Coronary artery (tissue), 2 donors: ENCODE data around the gene POLE.
"Not testable (repeated sequence)": the region's sequence is repeated elsewhere in the genome, so short reads cannot be mapped to it uniquely, and the experiment has no call there.

Experiments used
- DNase-seq: peaks from one replicate; pipeline ENCODE4 v3.0.0-alpha.2; 2017; ENCODE audit warnings: low spot score
- H3K27ac ChIP-seq, 2 donors: fragments of 200-600 bp; sonication (generic); one replicate each; pipeline ENCODE4 v1.5.1; 2016 to 2019
- H3K4me3 ChIP-seq: fragments of 200-600 bp; sonication (generic); 2 replicates; pipeline ENCODE4 v1.5.1; 2016; ENCODE audit warnings: mild to moderate bottlenecking, moderate library complexity
- TF ChIP-seq, protein P1 (sequence below): fragments of 200-600 bp; sonication (generic); IDR thresholded peaks from one replicate; pipeline ENCODE4 v1.5.1; 2019; ENCODE audit warnings: antibody characterized with exemption

The POLE gene

DNA sequence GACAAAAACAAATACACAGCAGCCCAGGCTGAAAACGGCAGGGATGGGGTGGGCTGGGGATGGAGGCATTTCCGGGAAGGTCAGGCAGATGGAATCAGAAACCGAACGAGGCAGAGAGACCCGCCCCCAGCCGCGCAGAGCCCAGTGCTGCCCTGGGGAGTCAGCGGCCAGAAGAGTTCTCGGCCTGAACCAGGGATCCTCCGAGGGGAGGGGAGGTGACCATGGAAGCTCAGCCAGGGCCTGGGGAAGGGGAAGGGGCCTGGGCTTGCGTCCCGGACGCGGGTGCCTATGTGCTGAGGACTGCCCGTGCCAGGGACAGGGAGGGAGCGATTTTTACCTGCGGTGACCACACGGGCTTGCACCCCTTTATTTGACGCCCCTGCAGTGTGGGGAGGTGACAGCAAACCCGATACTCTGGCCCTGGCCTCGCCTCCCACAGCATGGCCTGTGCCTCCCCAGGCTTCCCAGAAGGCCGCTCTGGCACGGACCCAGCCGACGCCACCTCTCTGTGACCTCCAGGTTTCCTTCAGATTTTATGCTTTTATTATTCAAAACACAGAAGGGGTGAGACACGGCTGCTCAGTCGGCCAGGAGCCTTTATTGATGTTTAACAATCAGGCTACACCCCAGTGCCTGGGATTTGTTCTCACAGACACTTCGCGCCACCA is 84.4 kb downstream of the POLE start:
- Histone ChIP-seq H3K4me3 (no peak overlapping the region), H3K27ac (peak overlapping the region in 1 of 2 donors; percentile 33)
- no peak for DNase-seq
- TF ChIP-seq, protein P1, sequence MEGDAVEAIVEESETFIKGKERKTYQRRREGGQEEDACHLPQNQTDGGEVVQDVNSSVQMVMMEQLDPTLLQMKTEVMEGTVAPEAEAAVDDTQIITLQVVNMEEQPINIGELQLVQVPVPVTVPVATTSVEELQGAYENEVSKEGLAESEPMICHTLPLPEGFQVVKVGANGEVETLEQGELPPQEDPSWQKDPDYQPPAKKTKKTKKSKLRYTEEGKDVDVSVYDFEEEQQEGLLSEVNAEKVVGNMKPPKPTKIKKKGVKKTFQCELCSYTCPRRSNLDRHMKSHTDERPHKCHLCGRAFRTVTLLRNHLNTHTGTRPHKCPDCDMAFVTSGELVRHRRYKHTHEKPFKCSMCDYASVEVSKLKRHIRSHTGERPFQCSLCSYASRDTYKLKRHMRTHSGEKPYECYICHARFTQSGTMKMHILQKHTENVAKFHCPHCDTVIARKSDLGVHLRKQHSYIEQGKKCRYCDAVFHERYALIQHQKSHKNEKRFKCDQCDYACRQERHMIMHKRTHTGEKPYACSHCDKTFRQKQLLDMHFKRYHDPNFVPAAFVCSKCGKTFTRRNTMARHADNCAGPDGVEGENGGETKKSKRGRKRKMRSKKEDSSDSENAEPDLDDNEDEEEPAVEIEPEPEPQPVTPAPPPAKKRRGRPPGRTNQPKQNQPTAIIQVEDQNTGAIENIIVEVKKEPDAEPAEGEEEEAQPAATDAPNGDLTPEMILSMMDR, result no peak

DNA sequence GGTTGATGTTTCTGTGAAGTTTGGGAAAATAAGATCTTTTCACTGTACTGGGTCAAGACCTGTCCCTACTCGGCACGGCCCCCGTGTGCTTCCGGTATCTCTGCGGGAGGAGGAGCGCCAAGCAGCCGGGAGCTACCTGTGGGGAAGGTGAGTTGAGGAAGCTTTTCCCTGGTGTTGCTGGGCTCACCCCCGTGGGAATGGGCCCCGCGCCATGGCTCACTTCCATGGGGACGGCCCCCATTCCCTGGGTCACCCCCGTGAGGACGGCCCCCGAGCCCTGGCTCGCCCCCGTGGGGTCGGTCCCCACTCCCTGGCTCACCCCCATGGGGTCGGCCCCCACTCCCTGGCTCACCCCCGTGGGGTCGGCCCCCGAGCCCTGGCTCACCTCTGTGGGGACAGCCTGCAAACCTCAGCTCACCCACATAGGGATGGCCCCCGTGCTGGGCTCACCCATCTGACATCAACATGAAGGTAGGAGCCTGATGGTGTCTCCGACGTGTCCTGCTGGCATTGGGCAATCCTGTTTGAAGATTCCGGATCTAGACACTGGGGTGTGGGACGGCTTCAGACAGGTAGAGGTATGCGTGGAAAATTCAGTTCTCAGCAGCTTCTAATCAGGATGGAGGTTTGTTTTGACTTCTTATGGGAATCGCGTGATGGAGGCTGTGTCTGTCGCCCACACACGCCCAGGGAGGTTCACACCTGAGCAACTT is 85.8 kb downstream of the POLE start:
- no peak overlapping the region for H3K27ac ChIP-seq
- peak overlapping the region; percentile 68 for H3K4me3 ChIP-seq
- TF ChIP-seq, protein P1, result no peak
- no peak for DNase-seq

DNA sequence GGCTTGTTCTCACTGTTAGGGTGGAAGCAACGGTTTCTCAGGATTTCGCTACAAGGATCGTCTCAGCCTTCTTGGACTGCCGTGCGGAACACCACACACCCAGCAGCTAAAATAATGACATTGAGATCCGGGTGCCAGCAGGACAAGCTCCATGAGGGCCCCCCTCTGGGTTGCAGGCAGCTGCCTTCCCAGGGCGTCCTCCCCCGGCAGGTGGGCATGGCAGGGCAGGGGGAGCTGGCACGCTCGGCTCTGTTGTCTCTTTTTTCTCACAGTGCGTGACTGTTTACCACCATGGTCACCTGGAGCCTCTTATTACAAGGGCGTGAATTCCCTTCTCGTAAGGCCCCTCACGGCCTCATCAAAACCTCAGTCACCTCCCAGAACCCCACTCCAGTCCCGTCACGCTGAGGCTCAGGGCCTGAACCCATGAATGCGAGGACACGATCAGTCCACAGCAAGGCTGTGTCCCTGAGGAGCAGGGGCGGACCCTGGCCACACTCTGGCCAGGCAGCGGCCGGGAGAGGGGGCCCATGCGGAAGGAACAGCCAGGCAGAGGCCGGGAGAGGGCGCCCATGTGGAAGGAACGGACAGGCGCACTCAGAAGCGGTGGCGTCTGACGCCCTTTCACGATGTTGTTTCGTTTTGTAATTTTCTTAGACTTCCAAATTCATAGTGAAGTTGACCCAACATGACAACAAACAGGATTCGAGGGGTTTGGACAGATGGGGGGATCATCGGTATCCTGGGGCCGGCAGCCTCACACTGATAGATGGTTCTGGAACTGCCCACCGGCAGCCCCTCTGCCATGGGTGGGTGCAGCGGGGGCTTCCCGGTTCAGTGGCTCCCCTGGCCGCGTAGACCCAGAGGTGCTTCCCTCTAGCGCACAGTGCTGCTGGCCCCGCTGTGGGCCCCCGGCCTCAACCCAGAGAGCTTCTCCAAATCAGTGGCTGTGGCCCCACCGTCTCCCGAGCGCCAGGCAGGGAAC is 86.8 kb downstream of the POLE start:
- Histone ChIP-seq H3K27ac (peak overlapping the region in 1 of 2 donors; percentile 13), H3K4me3 (peak overlapping the region; percentile 68)
- DNase-seq, result no peak
- TF ChIP-seq, protein P1, result peak; percentile 43

DNA sequence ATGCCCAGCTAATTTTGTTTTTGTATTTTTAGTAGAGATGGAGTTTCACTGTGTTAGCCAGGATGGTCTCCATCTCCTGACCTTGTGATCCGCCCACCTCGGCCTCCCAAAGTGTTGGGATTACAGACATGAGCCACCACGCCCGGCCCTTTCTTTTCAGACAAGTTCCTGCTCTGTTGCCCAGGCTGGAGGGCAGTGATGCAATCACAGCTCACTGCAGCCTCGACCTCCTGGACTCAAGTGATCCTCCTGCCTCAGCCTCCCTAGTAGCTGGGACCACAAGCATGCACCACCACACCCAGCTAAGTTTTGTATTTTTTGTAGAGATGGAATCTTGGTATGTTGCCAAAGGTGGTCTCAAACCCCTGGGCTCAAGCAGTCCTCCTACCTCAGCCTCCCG is 87.6 kb downstream of the POLE start:
- H3K4me3 ChIP-seq, H3K27ac ChIP-seq, DNase-seq: not testable (repeated sequence)

DNA sequence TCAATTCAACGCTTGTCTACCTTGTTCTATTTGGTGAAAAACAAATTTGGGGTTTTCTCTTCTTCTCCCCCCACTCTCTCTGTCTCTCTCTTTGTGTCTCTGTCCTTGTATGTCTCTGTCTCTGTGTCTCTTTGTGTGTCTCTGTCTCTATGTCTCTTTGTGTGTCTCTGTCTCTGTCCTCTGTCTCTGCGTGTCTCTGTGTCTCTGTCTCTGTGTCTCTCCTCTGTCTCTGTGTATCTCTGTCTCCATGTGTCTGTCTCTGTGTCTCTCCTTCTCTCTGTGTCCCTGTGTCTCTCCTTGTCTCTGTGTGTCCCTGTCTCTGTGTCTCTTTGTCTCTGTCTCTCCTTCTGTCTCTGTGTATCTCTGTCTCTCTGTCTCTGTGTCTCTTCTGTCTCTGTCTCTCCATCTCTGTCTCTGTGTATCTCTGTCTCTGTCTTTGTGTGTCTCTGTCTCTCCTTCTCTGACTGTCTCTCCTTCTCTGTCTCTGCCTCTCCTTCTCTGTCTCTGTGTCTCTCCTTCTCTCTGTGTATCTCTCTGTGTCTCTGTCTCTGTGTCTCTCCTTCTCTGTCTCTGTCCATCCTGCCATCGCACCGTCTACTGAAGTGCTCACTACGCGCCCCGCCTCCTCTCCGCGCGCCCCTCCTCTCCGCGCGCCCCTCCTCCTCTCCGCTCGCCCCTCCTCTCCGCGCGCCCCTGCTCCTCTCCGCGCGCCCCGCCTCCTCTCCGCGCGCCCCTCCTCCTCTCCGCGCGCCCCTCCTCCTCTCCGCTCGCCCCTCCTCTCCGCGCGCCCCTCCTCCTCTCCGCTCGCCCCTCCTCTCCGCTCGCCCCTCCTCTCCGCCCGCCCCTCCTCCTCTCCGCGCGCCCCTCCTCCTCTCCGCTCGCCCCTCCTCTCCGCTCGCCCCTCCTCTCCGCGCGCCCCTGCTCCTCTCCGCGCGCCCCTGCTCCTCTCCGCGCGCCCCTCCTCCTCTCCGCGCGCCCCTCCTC is 89.5 kb downstream of the POLE start:
- TF ChIP-seq, protein P1, result no peak
- DNase-seq, result no peak
- H3K27ac ChIP-seq, result no peak overlapping the region

DNA sequence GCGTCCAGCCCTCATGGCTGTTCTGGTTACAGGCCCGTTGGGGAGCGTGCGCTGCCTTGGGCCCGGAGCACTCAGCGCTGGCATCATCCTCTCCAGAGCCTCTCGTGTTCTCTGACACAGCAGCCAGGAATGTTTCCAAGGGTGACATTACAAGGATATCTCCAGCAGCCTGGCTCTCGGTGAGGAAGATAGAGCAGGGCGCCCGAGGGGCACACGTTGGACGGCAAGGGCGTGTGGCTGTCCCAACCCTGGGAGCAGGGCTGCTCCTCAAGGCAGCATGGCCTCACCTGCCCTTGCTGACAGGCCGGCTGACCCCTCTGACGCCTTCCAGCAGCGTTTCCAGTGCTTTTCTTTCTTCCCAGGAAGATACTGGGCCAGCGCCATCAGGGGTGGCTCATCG is 91.1 kb downstream of the POLE start:
- TF ChIP-seq, protein P1, result no peak
- H3K4me3 ChIP-seq, result no peak overlapping the region
- H3K27ac ChIP-seq, result no peak overlapping the region
- no peak for DNase-seq

More for the DNA sequence above, 89.5 kb downstream of the POLE start:
- peak overlapping the region; percentile 30 for H3K4me3 ChIP-seq
